ENCODE measurements around the gene EIF4E2.

EIF4E2 gene

GRCh38 chr2:232593982-232594381 lies 43.5 kb downstream of the EIF4E2 start:
- no peak for DNase-seq (ENCODE audit: low read depth)
- no peak for TF ChIP-seq CTCF (IDR thresholded peaks at IDR 0.05; ENCODE audit: control insufficient read depth, extremely low read depth, insufficient read depth)
- H3K4me3 ChIP-seq (ENCODE audit: low read depth, low read length): no peak overlapping the region

- no peak overlapping the region for H3K4me3 ChIP-seq (ENCODE audit: low read depth, low read length)
- TF ChIP-seq CTCF (IDR thresholded peaks at IDR 0.05; ENCODE audit: control insufficient read depth, extremely low read depth, insufficient read depth): no peak
- no peak for DNase-seq (ENCODE audit: low read depth)
Measured at GRCh38 chr2:232597362-232598079, 47.0 kb downstream of the EIF4E2 start.

GRCh38 chr2:232598293-232598692 lies 47.8 kb downstream of the EIF4E2 start:
- no peak for DNase-seq (ENCODE audit: low read depth)
- no peak for TF ChIP-seq CTCF (IDR thresholded peaks at IDR 0.05; ENCODE audit: control insufficient read depth, extremely low read depth, insufficient read depth)
- no peak overlapping the region for H3K4me3 ChIP-seq (ENCODE audit: low read depth, low read length)

- no peak for TF ChIP-seq CTCF (IDR thresholded peaks at IDR 0.05; ENCODE audit: control insufficient read depth, extremely low read depth, insufficient read depth)
- DNase-seq (ENCODE audit: low read depth): no peak
- H3K4me3 ChIP-seq (ENCODE audit: low read depth, low read length): no peak overlapping the region
Measured at GRCh38 chr2:232600053-232600773, 49.7 kb downstream of the EIF4E2 start.

- TF ChIP-seq CTCF (IDR thresholded peaks at IDR 0.05; ENCODE audit: control insufficient read depth, extremely low read depth, insufficient read depth): no peak
- H3K4me3 ChIP-seq (ENCODE audit: low read depth, low read length): no peak overlapping the region
- DNase-seq (ENCODE audit: low read depth): no peak
Measured at GRCh38 chr2:232603283-232603682, 52.8 kb downstream of the EIF4E2 start.

GRCh38 chr2:232604535-232604934 lies 54.0 kb downstream of the EIF4E2 start:
- no peak for TF ChIP-seq CTCF (IDR thresholded peaks at IDR 0.05; ENCODE audit: control insufficient read depth, extremely low read depth, insufficient read depth)
- no peak overlapping the region for H3K4me3 ChIP-seq (ENCODE audit: low read depth, low read length)
- DNase-seq (ENCODE audit: low read depth): no peak
